Activated CD8-positive, alpha-beta memory T cell treated with anti-CD3 and anti-CD28 coated beads for 1 hour (primary cell): Measurements from ENCODE around the gene POLR2I.

ENCODE experiments used
- DNase-seq, 2 donors: peaks; one replicate each; pipeline ENCODE4 v3.0.0-alpha.2; 2020; ENCODE audit warnings: low read depth in 1 of 2; ENCODE audit errors: extremely low read depth in 1 of 2

Gene POLR2I

DNA sequence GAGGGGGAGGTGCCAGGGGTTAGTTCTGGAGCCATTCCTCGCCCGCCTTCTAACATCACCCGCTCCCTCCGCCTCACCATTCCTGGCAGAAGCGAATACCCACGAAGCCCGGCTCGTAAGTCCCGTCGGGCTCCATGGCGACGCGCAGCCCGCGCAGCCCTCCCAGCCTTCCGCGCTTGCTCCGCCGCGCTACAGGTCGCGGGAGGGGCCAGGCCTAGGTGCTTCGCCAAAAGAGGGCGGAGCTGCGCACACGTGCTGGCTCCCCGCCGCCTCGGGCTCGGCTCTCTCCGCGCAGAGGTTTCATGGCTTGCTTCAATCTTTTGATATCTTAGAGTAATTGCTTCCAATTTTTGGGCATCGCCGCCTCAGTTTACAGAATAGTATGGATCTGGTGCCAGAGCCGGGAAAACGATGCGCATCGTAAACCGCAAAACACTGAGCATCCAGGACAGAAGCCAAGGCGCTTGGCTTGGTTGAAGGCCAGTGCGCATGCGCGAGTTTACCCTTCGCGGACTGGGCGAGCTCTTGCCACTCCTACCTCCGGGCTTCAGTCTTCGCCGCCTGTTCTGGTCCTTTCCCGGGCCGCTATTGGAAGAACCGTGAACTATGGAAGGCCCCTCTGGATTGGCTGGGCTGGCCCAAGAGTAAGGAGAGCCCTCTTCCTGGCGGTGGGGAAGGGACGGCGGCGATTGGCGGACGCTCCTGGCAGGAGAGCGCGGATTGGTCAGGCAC lies at the start of gene POLR2I:
Gene POLR2I (minus strand): TSS at position 155 of the 732 bp plus-strand sequence. CDS start 19 bp downstream, at position 136.
- peak; percentile 93 to 98 for DNase-seq

DNA sequence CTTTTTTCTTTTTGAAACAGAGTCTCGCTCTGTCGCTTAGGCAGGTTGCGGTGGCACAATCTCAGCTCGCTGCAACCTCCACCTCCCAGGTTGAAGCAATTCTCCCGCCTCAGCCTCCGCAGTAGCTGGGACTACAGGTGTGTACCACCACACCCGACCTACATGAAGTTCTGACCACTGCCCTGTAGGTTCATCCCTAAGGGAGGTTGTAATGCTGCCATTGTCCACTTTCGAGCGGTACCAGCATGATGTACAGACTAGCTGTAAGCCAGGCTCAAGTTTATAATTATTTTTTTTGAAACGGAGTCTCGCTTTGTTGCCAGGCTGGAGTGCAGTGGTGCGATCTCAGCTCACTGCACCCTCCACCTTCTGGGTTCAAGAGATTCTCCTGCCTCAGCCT lies 49.1 kb upstream of the POLR2I start:
- no peak for DNase-seq

DNA sequence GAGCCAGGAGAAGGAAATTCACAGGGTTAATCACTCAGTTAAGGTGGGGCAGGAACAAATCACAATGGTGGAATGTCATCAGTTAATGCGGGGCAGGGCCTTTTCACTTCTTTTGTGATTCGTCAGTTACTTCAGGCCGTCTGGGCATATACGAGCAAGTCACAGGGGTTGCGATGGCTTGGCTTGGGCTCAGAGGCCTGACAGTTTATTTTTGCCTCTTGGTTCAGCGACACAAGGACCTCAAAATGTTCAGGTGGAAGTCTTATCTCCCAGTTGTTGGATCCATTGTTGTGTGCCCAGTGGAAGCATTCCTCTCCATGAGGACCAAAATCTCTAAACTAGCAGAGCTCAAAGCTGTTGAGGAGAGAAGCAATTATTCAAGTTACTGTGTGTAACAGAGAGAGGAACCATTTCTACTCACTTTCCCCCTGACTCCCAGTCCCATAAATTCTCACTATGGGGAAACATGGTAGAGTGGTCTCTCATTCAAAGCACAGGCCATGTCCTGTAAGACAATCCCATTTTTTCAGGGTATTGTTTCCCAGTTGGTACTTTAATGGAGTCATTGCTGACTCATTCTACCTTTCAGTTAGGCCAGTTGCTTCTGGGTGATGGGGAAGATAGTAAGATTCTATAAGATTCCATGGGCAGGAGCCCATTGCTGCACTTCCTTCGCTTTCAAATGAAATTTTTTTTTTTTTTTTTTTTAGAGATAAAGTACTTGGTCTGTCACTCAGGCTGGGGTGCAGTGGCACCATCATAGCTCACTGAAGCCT lies 46.3 kb upstream of the POLR2I start:
- DNase-seq: no peak

DNA sequence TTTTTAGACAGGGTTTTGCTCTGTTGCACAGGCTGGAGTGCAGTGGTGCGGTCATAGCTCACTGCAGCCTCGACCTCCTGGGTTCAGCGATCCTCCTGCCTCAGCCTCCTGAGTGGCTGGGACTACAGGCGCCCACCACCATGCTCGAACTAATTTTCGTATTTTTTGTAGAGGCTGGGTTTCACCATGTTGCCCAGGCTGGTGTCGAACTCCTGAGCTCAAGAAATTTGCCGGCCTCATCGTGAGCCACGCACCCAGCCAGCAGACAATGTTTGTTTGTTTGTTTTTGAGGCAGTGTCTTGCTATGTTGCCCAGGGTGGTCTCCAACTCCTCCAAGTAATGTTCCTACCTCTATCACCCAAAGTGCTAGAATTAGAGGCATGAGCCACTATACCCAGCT lies 38.5 kb upstream of the POLR2I start:
- no peak for DNase-seq

DNA sequence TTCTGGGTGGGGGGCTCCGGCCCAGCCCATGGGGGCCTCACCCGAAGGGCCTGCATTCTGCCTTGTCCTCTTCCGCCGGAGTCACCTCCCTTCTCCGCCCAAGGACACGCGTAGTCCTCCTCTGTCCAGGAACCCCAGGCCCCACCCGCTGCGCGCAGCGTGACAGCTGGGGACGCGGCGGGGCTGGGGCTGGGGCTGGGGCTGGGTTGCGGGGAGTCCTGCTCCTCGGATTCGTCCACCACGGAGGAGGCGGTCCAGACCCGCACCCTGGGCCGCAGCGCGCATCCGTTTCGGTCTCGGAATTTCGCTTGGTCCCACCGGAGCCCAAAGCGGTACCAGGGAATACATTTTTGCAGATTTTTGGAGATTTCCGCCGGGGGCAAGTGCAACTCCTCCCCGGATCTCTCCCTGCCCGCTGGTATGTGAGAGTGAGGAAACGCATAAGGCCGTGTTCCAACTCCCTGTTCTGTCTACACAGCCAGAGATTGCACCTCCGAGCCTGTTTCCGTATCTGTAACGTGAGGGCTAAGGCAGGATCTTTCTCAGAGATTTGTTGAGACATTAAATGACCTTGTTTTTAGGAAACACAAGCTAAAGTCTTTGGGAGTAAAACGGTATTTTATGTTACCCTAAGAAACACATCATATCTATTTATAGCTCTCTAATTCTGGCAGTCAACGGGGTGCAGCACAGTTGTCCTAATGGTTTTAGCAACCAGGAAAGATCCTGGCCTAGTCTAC lies 37.8 kb upstream of the POLR2I start, which contains the start of gene COX7A1:
Gene COX7A1 (minus strand): TSS at position 96 of the 740 bp plus-strand sequence. CDS start 40 bp downstream, at position 56.
- DNase-seq: no peak

DNA sequence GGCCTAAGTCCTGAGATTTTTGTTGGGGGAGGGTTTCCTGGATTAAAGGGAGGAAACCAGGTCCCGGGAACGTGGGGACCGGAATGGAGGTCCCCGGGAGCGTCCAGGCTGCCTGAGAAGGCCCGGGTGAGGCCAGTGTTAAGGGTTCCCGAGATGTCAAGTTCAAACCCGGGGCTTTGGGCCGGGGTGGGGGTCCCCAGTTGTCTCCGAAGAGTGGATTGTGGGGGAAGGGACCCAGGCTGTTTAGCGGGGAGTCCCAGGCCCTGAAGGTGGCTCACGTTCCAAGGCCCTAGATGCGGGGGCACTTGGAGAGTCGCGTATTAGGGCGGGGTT lies 37.3 kb upstream of the POLR2I start:
- no peak for DNase-seq

DNA sequence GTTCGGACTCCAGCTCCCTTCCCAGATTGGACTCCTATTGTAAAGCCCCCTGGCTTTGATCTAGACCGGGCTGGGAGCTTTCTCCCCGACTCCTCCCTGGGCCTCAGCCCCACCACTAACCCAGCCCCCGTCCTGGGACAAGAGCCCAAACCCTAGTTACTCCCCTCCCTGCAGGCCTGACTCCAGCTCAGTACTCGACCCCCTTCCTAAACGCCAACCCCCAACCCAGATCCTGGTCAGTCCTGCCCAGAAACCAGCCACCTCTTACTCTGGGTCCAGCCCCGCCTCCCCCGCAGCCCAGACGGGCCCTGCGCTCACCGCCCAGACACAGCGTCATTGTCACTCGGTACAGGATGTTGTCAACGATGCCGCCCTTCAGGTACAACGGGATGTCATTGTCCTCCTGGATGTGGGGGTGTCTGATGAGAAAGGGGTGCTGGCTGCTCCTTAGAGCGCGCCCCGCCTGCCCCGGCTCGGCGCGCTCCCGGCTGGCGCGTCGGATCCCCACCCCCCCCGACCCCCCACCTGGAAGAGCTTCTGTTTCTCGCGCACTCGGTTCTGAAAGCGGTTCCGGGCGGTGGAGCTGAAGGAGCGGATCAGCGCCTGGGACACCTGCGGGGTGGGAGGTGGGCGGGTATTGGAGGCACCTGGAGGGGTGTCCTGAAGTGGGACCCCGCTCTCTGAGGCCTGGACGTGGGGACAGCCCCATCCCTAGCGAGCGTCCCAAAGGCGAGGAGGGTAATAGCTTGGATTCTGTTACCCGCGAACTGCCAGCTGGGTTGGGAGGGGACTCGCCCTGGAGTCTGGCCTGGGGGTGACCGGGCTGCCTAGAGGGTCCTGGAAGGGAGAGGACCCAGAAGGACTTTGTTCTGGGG lies 36.7 kb upstream of the POLR2I start:
- no peak for DNase-seq

DNA sequence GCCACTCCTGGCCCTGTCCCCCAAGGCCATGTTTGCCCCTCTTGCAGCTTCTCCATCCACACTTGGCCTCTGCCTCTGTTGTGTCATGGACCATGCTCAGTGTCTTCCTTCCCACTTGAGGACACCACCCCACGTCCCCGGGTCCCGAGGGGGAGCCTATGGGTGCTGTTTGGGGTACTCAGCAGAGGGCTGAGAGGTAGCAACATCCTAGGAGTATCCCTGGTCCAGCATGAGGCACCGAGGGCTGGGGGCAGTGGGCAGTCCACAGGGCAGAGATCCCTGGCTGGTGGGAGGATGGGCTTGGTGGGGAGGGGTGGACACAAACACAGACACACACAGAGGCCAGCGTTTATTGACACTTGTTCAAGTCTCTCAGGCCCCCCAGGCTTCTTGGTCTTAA lies 35.9 kb upstream of the POLR2I start:
- no peak for DNase-seq

DNA sequence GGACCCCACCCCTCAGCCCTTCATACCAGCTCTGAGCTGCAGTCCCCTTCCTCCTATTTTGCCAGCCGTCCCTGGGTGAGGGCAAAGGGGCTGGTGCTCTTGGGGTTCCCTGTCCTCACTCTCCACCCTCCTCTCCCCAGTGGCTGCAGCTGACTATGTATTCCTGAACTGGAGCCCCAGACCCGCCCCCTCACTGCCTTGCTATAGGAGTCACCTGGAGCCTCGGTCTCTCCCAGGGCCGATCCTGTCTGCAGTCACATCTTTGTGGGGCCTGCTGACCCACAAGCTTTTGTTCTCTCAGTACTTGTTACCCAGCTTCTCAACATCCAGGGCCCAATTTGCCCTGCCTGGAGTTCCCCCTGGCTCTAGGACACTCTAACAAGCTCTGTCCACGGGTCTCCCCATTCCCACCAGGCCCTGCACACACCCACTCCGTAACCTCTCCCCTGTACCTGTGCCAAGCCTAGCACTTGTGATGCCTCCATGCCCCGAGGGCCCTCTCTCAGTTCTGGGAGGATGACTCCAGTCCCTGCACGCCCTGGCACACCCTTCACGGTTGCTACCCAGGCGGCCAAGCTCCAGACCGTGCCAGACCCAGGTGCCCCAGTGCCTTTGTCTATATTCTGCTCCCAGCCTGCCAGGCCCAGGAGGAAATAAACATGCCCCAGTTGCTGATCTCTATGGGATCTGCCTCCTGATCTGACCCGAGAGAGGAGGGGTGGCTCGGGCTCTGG lies 35.2 kb upstream of the POLR2I start:
- DNase-seq: no peak

DNA sequence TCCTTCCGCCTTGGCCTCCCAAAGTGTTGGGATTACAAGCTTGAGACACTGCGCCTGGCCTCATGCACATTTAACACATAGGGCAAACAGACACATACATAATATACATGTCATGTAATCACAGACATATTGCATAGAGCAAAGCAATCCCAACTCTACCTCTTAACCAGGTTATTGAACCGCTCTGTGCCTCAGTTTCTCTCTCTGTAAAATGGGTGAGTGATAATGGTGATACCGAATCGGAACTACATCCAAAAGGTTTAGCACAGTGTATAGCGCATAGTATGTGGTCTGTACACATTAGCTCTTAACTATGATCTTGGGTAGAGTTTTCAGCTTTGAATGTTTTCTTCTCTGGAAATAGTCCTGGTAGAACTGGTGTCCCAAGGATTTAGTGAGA lies 29.9 kb upstream of the POLR2I start:
- no peak for DNase-seq

DNA sequence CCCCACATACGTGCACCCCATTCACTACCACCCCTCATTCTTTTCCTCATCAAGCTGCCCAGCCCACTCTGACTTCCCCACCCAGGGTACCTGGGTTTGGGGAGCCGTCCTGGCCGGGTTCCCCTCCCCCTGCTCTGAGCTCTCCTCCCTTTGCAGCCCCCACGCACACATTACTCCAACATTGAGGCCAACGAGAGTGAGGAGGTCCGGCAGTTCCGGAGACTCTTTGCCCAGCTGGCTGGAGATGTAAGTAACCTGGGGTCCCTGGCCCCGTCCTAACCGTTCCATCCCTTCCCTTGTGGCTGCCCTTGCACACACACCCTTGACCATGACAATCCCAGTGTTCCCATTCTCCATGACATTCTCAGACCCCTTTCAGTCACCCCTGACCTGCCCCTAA lies 27.8 kb upstream of the POLR2I start:
- no peak for DNase-seq

DNA sequence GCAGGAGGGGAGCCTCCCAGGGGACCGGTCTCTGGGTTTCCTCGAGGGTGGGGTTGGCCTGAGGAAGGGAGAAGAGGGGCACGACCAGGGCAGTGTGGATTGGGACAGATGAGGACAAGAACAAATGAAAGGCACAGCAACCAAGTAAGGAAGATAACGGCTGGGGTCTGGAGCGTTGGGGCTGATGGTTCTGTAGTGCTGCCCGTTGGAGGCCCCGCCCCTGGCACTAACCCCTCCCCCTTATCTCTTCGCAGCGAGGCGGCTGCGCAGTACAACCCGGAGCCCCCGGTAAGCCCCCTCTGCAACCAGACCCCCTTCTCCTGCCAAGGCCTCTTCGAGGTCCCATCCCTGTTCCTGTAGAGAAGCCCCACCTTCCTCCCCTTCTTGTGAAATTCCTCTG lies 27.4 kb upstream of the POLR2I start:
- DNase-seq: no peak

DNA sequence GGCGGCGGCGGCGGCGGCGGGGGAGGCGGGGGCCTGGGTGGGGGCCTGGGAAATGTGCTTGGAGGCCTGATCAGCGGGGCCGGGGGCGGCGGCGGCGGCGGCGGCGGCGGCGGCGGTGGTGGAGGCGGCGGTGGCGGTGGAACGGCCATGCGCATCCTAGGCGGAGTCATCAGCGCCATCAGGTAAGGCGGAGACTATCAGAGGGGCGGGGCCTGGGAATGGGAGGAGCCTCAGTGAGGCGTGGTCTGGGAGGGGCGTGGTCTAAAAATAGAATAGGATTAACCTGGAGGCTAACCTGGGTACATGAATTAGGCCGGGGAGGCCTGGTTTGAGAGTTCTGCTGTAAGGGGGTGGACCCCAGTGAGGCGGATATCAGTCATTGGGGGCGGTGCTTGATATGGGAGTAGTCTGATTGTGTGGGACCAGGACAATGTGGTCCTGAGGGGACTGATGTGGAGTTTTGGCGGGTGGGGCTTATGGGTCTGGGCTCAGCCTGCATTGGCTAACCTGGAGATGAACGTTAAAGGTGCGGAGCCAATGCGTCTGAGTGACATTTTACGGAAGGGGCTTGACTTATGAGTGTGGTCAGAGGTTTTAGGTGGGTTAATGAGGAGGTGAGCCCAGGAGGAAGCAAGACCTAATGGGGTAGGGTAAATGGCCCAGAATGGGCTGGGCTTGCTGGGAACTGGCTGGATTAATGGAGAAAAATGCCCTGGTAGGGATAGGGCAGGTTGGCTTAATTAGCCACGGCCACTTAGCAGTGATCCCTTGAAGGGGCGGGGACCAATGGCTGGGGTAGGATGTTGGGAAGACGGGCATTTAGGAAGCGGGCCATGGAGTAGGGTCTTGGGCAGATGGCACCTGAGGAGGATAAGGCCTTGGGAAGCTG lies 26.6 kb upstream of the POLR2I start:
- peak; percentile 73 to 81 for DNase-seq

DNA sequence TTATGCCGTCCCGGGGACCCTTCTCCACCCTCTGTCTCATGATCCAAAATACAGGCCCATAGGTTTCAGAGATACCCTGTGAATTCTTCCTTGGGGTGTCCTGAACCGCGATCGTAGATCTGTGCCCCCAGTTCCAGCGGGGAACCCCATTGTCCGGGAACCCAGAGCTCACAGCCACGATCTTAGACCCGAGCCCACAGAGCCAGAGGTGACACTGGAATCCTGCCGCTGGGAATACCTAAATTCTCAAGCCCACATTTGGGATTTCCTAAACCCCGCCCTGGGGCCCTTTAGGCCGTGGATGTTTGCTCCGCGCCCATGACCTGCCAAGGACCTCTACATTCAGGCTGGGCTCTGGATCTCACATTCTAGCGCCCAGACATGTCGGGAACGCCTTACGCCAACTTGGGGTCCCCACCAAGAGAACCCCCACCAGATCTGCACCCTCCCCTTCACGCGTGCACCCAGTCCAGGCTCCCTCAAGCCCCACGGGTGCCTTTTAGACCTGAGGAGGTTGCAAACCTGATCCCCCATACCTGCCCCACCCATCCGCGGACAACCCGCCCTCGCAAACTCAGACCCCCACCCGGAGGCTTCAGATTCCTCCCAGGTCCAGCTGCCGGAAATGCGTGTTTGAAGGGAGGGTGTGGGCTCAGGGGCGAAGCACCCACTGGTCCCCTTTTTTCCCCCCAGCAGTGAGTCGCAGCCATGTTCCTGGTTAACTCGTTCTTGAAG lies 25.8 kb upstream of the POLR2I start:
- peak in 1 of 2 donors; percentile 17 for DNase-seq

DNA sequence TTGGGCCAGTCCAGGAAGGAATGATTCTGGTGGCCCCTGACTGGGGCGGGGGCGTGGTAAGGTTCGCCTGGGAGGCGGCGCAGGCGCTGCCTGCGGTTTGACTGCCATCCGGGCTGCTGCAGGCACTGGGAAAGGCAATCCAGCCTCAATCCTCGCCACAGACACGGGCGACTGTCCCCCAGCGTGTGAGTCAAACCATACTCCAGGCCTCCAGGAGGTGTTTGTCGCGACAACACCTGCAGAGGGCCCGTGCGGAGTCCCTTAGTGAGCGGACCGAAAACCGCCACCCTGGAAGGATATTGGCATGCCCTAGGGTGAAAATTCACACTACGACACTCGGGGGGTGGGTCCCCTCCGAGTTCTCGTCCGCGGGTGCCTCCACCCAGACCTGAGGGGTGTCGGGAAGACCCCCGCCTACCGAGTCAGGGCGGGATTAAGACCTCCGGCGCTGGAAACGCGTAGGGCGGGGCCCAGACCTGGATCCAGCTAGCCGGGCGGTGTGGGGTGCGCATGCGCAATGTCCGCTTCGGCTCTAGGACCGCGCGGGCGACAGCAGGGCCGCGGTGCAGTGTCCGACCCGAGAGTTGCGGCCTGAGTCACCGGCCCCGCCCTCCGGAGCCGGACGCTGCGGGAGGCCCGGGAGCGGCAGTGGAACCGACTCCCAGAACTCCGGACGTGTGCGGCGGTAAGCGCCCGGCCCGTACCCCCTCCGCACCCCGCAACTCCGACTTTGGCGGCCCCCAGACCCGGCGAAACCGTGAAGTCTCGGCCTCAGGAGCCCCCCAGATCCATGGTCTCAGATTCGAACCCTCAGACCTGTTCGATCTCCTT lies 25.0 kb upstream of the POLR2I start, which contains the start of gene CAPNS1:
Gene CAPNS1 (plus strand): TSS at position 594 of the 831 bp plus-strand sequence. CDS start 946 bp downstream, outside the sequence.
- peak; percentile 84 to 88 for DNase-seq

DNA sequence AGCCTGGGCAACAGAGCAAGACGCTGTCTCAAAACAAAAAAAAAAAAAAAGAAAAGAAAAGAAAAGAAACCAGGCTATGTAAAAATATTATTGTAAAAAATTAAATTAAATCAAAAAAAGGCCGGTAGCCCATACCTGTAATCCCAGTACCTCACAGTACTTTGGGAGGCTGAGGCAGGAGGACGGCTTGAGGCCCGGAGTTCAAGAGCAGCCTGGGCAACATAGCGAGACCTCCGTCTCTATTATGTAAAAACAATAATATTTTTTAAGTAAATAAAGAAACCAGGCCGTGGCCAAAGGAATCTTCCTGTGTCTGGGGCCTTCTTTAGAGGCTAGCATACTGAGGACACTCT lies 24.4 kb upstream of the POLR2I start:
- no peak for DNase-seq

DNA sequence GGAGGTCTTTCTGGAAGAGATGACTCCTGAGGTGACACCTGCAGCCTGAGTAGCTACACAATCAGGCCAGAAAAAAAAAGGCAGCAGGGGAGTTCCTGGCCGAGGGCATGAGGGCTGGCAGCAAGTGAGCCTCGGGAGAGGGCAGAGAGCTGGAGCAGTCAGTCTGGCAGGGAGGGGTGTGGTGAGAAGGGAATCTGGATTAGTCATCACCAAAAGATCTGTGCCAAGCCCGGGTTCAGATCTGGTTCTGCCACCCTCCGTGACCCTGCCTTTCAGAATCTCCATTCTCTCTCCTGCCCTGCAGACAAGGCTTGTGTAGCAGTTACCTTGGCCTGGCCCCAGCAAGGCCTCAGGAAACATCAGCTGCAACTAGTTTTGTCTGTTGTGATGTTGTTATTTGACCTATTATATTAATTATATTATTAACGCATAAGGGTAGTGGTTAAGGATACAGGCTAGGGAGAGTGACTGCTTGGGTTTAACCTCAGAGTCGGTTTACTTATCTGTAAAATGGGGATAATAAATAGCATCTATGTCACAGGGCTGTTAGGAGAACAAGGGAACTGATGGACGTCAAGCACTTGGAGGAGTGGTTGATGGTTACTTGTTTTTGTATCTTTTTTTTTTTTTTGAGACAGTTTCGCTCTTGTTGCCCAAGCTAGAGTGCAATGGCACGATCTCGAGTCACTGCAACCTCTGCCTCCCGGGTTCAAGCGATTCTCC lies 22.4 kb upstream of the POLR2I start:
- no peak for DNase-seq
